ENCODE data around the gene KCNQ1. TPM values are rescaled to one million over a fixed set of nuclear protein-coding genes. Genes with fewer than 3 reads are reported as not detected.

Gene KCNQ1
- total RNA-seq, 2 experiments from 2014 or later: 9.1 to 10.9 TPM

- Mint-ChIP-seq H3K36me3 (ENCODE audit: low read depth) (no peaks in the 10 kb centered on the region), H3K27ac (no peak overlapping the region)
- intact Hi-C loops (cut with DNase I, micrococcal nuclease): loop anchor here (1.0 to 5.0 kb wide), 4 partner anchors 103 to 686 kb away; partner anchors contain the start of genes MRGPRG (in 1 of the 2) and TSSC4 (in 1 of the 2)
These were observed 86.6 kb downstream of the KCNQ1 start for GRCh38 chr11:2531277-2531986.

GRCh38 chr11:2531987-2532703, 87.3 kb downstream of the KCNQ1 start:
- CTCF ChIA-PET: interaction anchor here (0.5 to 7.7 kb wide), 30 partner anchors 8 to 559 kb away, joined by 3 to 255 read pairs (median 6); partner anchors contain the start of genes CDKN1C and TSSC4
- POLR2A ChIA-PET: interaction anchor here (1.4 kb wide), 1 partner anchor 360 kb away, joined by 4 read pairs; no protein-coding TSS in a partner anchor
- Mint-ChIP-seq H3K27ac (no peak overlapping the region), H3K4me3 (no peak overlapping the region), H3K9me3 (ENCODE audit: low read depth) (no peaks in the 10 kb centered on the region), H3K27me3 (no peaks in the 10 kb centered on the region), H3K36me3 (ENCODE audit: low read depth) (no peaks in the 10 kb centered on the region), H3K4me1 (peaks cover 17% of the 10 kb centered on the region)
- DNase-seq (no peak), ATAC-seq (no peak)
- intact Hi-C loops (cut with DNase I, micrococcal nuclease): loop anchor here (1.0 to 5.0 kb wide), 10 partner anchors 87 to 885 kb away; partner anchors contain the start of genes KCNQ1 (in 1 of the 2), MRGPRG (in 1 of the 2) and TSSC4 (in 1 of the 2)

More at GRCh38 chr11:2531277-2531986, 86.6 kb downstream of the KCNQ1 start:
- H3K9me3 Mint-ChIP-seq (ENCODE audit: low read depth): no peaks in the 10 kb centered on the region
- POLR2A ChIA-PET: no interaction called here
- H3K4me1 Mint-ChIP-seq: peaks cover 23% of the 10 kb centered on the region
- no peak overlapping the region for H3K4me3 Mint-ChIP-seq
- CTCF ChIA-PET: interaction anchor here (0.5 to 7.7 kb wide), 28 partner anchors 8 to 414 kb away, joined by 3 to 255 read pairs (median 3); partner anchors contain the start of genes CDKN1C and TSSC4
- H3K27me3 Mint-ChIP-seq: no peaks in the 10 kb centered on the region
- ATAC-seq (peak; percentile 44), DNase-seq (peak; percentile 81)

- ChIA-PET CTCF (interaction anchor here (0.6 to 7.7 kb wide), 29 partner anchors 8 to 808 kb away, joined by 3 to 255 read pairs (median 6); partner anchors contain the start of genes CDKN1C and TSSC4), POLR2A (interaction anchor here (0.6 to 1.4 kb wide), 2 partner anchors 359 to 440 kb away, joined by 3 to 4 read pairs; no protein-coding TSS in a partner anchor)
- Mint-ChIP-seq H3K27me3 (no peaks in the 10 kb centered on the region), H3K4me1 (peaks cover 15% of the 10 kb centered on the region), H3K9me3 (ENCODE audit: low read depth) (no peaks in the 10 kb centered on the region), H3K36me3 (ENCODE audit: low read depth) (no peaks in the 10 kb centered on the region), H3K4me3 (peak overlapping the region; percentile 48), H3K27ac (no peak overlapping the region)
- DNase-seq (peak; percentile 97), ATAC-seq (peak; percentile 90)
- intact Hi-C loops (cut with DNase I, micrococcal nuclease): loop anchor here (1.0 to 5.0 kb wide), 9 partner anchors 88 to 884 kb away; partner anchors contain the start of genes KCNQ1 (in 1 of the 2) and MRGPRG (in 1 of the 2)
These were observed 88.1 kb downstream of the KCNQ1 start for GRCh38 chr11:2532704-2533586.

- no peak overlapping the region for H3K4me3 Mint-ChIP-seq
- no peaks in the 10 kb centered on the region for H3K36me3 Mint-ChIP-seq (ENCODE audit: low read depth)
- H3K27ac Mint-ChIP-seq: no peak overlapping the region
- DNase-seq (peak; percentile 53), ATAC-seq (no peak)
- H3K9me3 Mint-ChIP-seq (ENCODE audit: low read depth): no peaks in the 10 kb centered on the region
- no peaks in the 10 kb centered on the region for H3K27me3 Mint-ChIP-seq
- H3K4me1 Mint-ChIP-seq: peaks cover 15% of the 10 kb centered on the region
- intact Hi-C loops (cut with DNase I, micrococcal nuclease): loop anchor here (1.0 to 5.0 kb wide), 7 partner anchors 336 to 883 kb away; partner anchors contain the start of gene MRGPRG (in 1 of the 2)
- ChIA-PET POLR2A (interaction anchor here (1.4 kb wide), 1 partner anchor 358 kb away, joined by 4 read pairs; no protein-coding TSS in a partner anchor), CTCF (interaction anchor here (0.6 to 7.7 kb wide), 28 partner anchors 10 to 807 kb away, joined by 3 to 255 read pairs (median 5); partner anchors contain the start of gene CDKN1C)
These were observed 88.9 kb downstream of the KCNQ1 start for GRCh38 chr11:2533587-2534133.

GRCh38 chr11:2534134-2534956, 89.5 kb downstream of the KCNQ1 start:
- no peaks in the 10 kb centered on the region for H3K36me3 Mint-ChIP-seq (ENCODE audit: low read depth)
- no peaks in the 10 kb centered on the region for H3K27me3 Mint-ChIP-seq
- ChIA-PET CTCF (interaction anchor here (0.6 to 7.7 kb wide), 11 partner anchors 107 to 551 kb away, joined by 3 to 255 read pairs (median 4); partner anchors contain the start of gene CDKN1C), POLR2A (interaction anchor here (0.5 to 0.6 kb wide), 2 partner anchors 166 to 627 kb away, joined by 3 read pairs; partner anchors contain the start of gene KCNQ1OT1)
- intact Hi-C loops (cut with DNase I, micrococcal nuclease): loop anchor here in 1 of 2 experiments (5.0 kb wide), 2 partner anchors 337 to 683 kb away; partner anchors contain the start of gene MRGPRG
- no peak overlapping the region for H3K27ac Mint-ChIP-seq
- peaks cover 15% of the 10 kb centered on the region for H3K4me1 Mint-ChIP-seq
- H3K4me3 Mint-ChIP-seq: no peak overlapping the region
- no peak for ATAC-seq
- DNase-seq: peak; percentile 22
- H3K9me3 Mint-ChIP-seq (ENCODE audit: low read depth): no peaks in the 10 kb centered on the region

- Mint-ChIP-seq H3K9me3 (ENCODE audit: low read depth) (no peaks in the 10 kb centered on the region), H3K36me3 (ENCODE audit: low read depth) (no peaks in the 10 kb centered on the region), H3K27ac (no peak overlapping the region), H3K4me1 (peaks cover 15% of the 10 kb centered on the region), H3K27me3 (no peaks in the 10 kb centered on the region), H3K4me3 (no peak overlapping the region)
- ATAC-seq (no peak), DNase-seq (no peak)
- ChIA-PET POLR2A (interaction anchor here (0.5 to 0.6 kb wide), 2 partner anchors 165 to 627 kb away, joined by 3 read pairs; partner anchors contain the start of gene KCNQ1OT1), CTCF (interaction anchor here (0.6 to 7.7 kb wide), 5 partner anchors 107 to 354 kb away, joined by 3 to 255 read pairs (median 4); partner anchors contain the start of gene CDKN1C)
- intact Hi-C loops (cut with DNase I, micrococcal nuclease): loop anchor here in 1 of 2 experiments (5.0 kb wide), 2 partner anchors 338 to 682 kb away; partner anchors contain the start of gene MRGPRG
These were observed 90.3 kb downstream of the KCNQ1 start for GRCh38 chr11:2534957-2535672.

- ChIA-PET CTCF (interaction anchor here (1.1 to 7.7 kb wide), 3 partner anchors 108 to 354 kb away, joined by 3 to 255 read pairs (median 4); partner anchors contain the start of gene CDKN1C), POLR2A (no interaction called here)
- no peak overlapping the region for H3K4me3 Mint-ChIP-seq
- no peak overlapping the region for H3K27ac Mint-ChIP-seq
- intact Hi-C loops (cut with DNase I, micrococcal nuclease): no loop called here
- H3K9me3 Mint-ChIP-seq (ENCODE audit: low read depth): no peaks in the 10 kb centered on the region
- no peaks in the 10 kb centered on the region for H3K36me3 Mint-ChIP-seq (ENCODE audit: low read depth)
- ATAC-seq (no peak), DNase-seq (no peak)
- H3K27me3 Mint-ChIP-seq: no peaks in the 10 kb centered on the region
- H3K4me1 Mint-ChIP-seq: peaks cover 15% of the 10 kb centered on the region
These were observed 91.0 kb downstream of the KCNQ1 start for GRCh38 chr11:2535673-2536439.

- intact Hi-C loops (cut with DNase I, micrococcal nuclease): no loop called here
- H3K9me3 Mint-ChIP-seq (ENCODE audit: low read depth): no peaks in the 10 kb centered on the region
- CTCF ChIA-PET: interaction anchor here (0.8 to 7.7 kb wide), 3 partner anchors 166 to 437 kb away, joined by 3 to 255 read pairs (median 4); partner anchors contain the start of gene CDKN1C
These were observed 91.7 kb downstream of the KCNQ1 start for GRCh38 chr11:2536440-2536989.

More at GRCh38 chr11:2536440-2536989, 91.7 kb downstream of the KCNQ1 start:
- H3K27ac Mint-ChIP-seq: no peak overlapping the region
- H3K4me1 Mint-ChIP-seq: peaks cover 15% of the 10 kb centered on the region
- DNase-seq (no peak), ATAC-seq (no peak)
- POLR2A ChIA-PET: no interaction called here
- H3K4me3 Mint-ChIP-seq: no peak overlapping the region
- no peaks in the 10 kb centered on the region for H3K27me3 Mint-ChIP-seq
- H3K36me3 Mint-ChIP-seq (ENCODE audit: low read depth): no peaks in the 10 kb centered on the region
